IMR-90 (cell line): ENCODE results near the gene OR4F29. TPM values are rescaled to one million over a fixed set of nuclear protein-coding genes. Genes with fewer than 3 reads are reported as not detected.
"Not testable (repeated sequence)": the region's sequence is repeated elsewhere in the genome, so short reads cannot be mapped to it uniquely, and the experiment has no call there.

Experiments used
- ATAC-seq: fragments of 200-7000 bp; cut with Tn5 transposase; 2 replicates; pipeline ENCODE4 v1.9.1; 2020; ENCODE audit warnings: low read depth, mild to moderate bottlenecking, moderate library complexity
- Bru-seq: library from RNA; stranded (reverse); fragments of 400-500 nt; gene quantifications from one replicate; lab custom pipeline; 2021; lab: Mats Ljungman, UMichigan
- BruChase-seq, 2 experiments: library from RNA; stranded (reverse); fragments of 400-500 nt; gene quantifications; one replicate each; lab custom pipeline; 2021; lab: Mats Ljungman, UMichigan
- BruUV-seq: library from RNA; stranded (reverse); fragments of 400-500 nt; replicated peaks from 2 replicates; lab custom pipeline; 2021; lab: Mats Ljungman, UMichigan
- CTCF ChIA-PET: fragments of 300-600 bp; formaldehyde crosslinking; extraction: SDS; loops from one replicate; lab custom pipeline; 2021; ENCODE audit warnings: antibody characterized with exemption; lab: Yijun Ruan, JAX
- POLR2A ChIA-PET: fragments of 300-600 bp; sonication (Branson Sonifier 250); formaldehyde crosslinking; loops from one replicate; lab custom pipeline; 2022; ENCODE audit warnings: antibody characterized with exemption; ENCODE audit not compliant: unreplicated experiment; lab: Charles Lee
- DNase-seq: peaks from one replicate; pipeline ENCODE4 v3.0.0; 2013
- H2AFZ ChIP-seq: replicated peaks from 2 replicates; pipeline ENCODE3; 2013; ENCODE audit warnings: low read length, mild to moderate bottlenecking; ENCODE audit not compliant: poor library complexity
- H2AK5ac ChIP-seq: 2 replicates; pipeline ENCODE4 v1.6.1; 2013; ENCODE audit warnings: low read depth, low read length, inconsistent platforms
- H2AK9ac ChIP-seq: replicated peaks from 2 replicates; pipeline ENCODE3; 2013; ENCODE audit warnings: mild to moderate bottlenecking, low read depth, low read length, moderate library complexity; ENCODE audit not compliant: poor library complexity
- H2BK120ac ChIP-seq: 2 replicates; pipeline ENCODE4 v1.6.1; 2013; ENCODE audit warnings: low read depth, low read length, inconsistent platforms
- H2BK15ac ChIP-seq: 3 replicates; pipeline ENCODE4 v1.6.1; 2013; ENCODE audit warnings: low read depth, low read length, inconsistent platforms
- H2BK20ac ChIP-seq: 2 replicates; pipeline ENCODE4 v1.6.1; 2013; ENCODE audit warnings: low read depth, mild to moderate bottlenecking, inconsistent platforms, low read length, moderate library complexity
- H2BK5ac ChIP-seq: 2 replicates; pipeline ENCODE4 v1.6.1; 2013; ENCODE audit warnings: mild to moderate bottlenecking, low read depth, low read length, inconsistent platforms; ENCODE audit not compliant: poor library complexity, severe bottlenecking
- H3K14ac ChIP-seq: replicated peaks from 2 replicates; pipeline ENCODE4 v1.6.1; 2013; ENCODE audit warnings: low read depth, low read length, inconsistent platforms
- H3K18ac ChIP-seq: 2 replicates; pipeline ENCODE4 v1.6.1; 2013; ENCODE audit warnings: low read depth, low read length, control low read depth
- H3K23ac ChIP-seq: 2 replicates; pipeline ENCODE4 v1.6.1; 2013; ENCODE audit warnings: low read depth, low read length, inconsistent platforms
- H3K27ac ChIP-seq: 2 replicates; pipeline ENCODE4 v1.5.1; 2013; ENCODE audit warnings: mild to moderate bottlenecking, control low read depth, low read length; ENCODE audit not compliant: insufficient read depth
- H3K27me3 ChIP-seq: 2 replicates; pipeline ENCODE4 v1.6.1; 2013; ENCODE audit warnings: low read length; ENCODE audit not compliant: control insufficient read depth, insufficient read depth
- H3K36me3 ChIP-seq: 2 replicates; pipeline ENCODE4 v1.6.1; 2013; ENCODE audit warnings: low read length, mixed read lengths; ENCODE audit not compliant: control insufficient read depth, insufficient read depth
- H3K4ac ChIP-seq: 2 replicates; pipeline ENCODE4 v1.6.1; 2013; ENCODE audit warnings: low read depth, low read length, inconsistent platforms
- H3K4me1 ChIP-seq: 2 replicates; pipeline ENCODE4 v1.6.1; 2013; ENCODE audit warnings: low read length, mixed read lengths; ENCODE audit not compliant: control insufficient read depth, insufficient read depth
- H3K4me2 ChIP-seq: 2 replicates; pipeline ENCODE4 v1.6.1; 2013; ENCODE audit warnings: low read depth, mild to moderate bottlenecking, control low read depth, low read length, moderate library complexity
- H3K4me3 ChIP-seq: 2 replicates; pipeline ENCODE4 v1.5.1; 2013; ENCODE audit warnings: low read depth, mild to moderate bottlenecking, control low read depth, low read length, moderate library complexity; ENCODE audit not compliant: insufficient read depth
- H3K56ac ChIP-seq: 2 replicates; pipeline ENCODE4 v1.6.1; 2013; ENCODE audit warnings: low read length, inconsistent platforms; ENCODE audit not compliant: insufficient read depth; ENCODE audit errors: extremely low read depth
- H3K79me1 ChIP-seq, 2 experiments: 2 replicates each; pipeline ENCODE4 v1.6.1; 2013; ENCODE audit warnings: low read length in 2 of 2, inconsistent platforms in 1 of 2, low read depth in 1 of 2
- H3K9ac ChIP-seq: 2 replicates; pipeline ENCODE4 v1.6.1; 2013; ENCODE audit warnings: low read depth, low read length, control low read depth
- H3K9me1 ChIP-seq: 2 replicates; pipeline ENCODE4 v1.6.1; 2013; ENCODE audit warnings: low read length, inconsistent platforms; ENCODE audit not compliant: insufficient read depth
- H3K9me3 ChIP-seq: 2 replicates; pipeline ENCODE4 v1.6.1; 2013; ENCODE audit warnings: low read length; ENCODE audit not compliant: control insufficient read depth, insufficient read depth
- H4K20me1 ChIP-seq: 2 replicates; pipeline ENCODE4 v1.6.1; 2013; ENCODE audit warnings: low read length, inconsistent platforms; ENCODE audit not compliant: insufficient read depth
- H4K5ac ChIP-seq: 2 replicates; pipeline ENCODE4 v1.6.1; 2013; ENCODE audit warnings: mild to moderate bottlenecking, low read depth, low read length, control low read depth
- H4K8ac ChIP-seq, 2 experiments: 2 replicates each; pipeline ENCODE4 v1.6.1; 2013; ENCODE audit warnings: low read depth in 2 of 2, low read length in 2 of 2, control low read depth in 1 of 2, inconsistent platforms in 1 of 2
- H4K91ac ChIP-seq: 2 replicates; pipeline ENCODE4 v1.6.1; 2013; ENCODE audit warnings: low read depth, low read length, inconsistent platforms; ENCODE audit not compliant: insufficient read depth
- dilution Hi-C: fragments of 300-500 bp; cut with HindIII; formaldehyde crosslinking; loops from one replicate; pipeline ENCODE4 v1.14.3; 2018; ENCODE audit warnings: low sequenced_read_pairs; ENCODE audit not compliant: unreplicated experiment
- in situ Hi-C: fragments of 300-500 bp; cut with MboI; formaldehyde crosslinking; loops from 3 replicates; pipeline ENCODE4 v1.14.3; 2019; ENCODE audit warnings: low sequenced_read_pairs, inconsistent platforms, mixed read lengths
- intact Hi-C: fragments of 100-400 bp; cut with micrococcal nuclease; formaldehyde crosslinking; loops from 2 replicates; pipeline ENCODE4 v1.10.0; 2022
- long read RNA-seq: library from polyadenylated mRNA; unstranded; transcript quantifications from one replicate; pipeline ENCODE4 v2.0.0, GENCODE V29; 2021; ENCODE audit not compliant: unreplicated experiment
- polyA plus RNA-seq, 3 experiments: library from polyadenylated mRNA; depleted of rRNA; stranded (reverse); fragments of >200 nt; gene quantifications; 2 replicates each; pipeline ENCODE4 v1.2.3, GENCODE V29; 2012; ENCODE audit warnings: low replicate concordance in 1 of 3
- total RNA-seq: library from RNA; depleted of rRNA; stranded (reverse); fragments of >200 nt; gene quantifications from 2 replicates; pipeline ENCODE4 v1.2.3, GENCODE V29; 2012; rRNA removed

The OR4F29 gene
- total RNA-seq (not detected in 2 replicates), polyA plus RNA-seq (2012; rRNA removed) (not detected in 2 replicates), Bru-seq, nascent RNA (not detected), BruChase-seq, experiment 1, labeled RNA remaining after a 6-hour chase (not detected), BruChase-seq, experiment 2, labeled RNA remaining after a 2-hour chase (not detected)
- polyA plus RNA-seq (2012; cell fraction: cytosol; rRNA removed) = not detected in 2 replicates
- polyA plus RNA-seq (2012; cell fraction: nucleus; rRNA removed; ENCODE audit: low replicate concordance) = not detected in 2 replicates
- long read RNA-seq = 0 reads

- H4K5ac ChIP-seq, H2BK120ac ChIP-seq, DNase-seq, H4K91ac ChIP-seq, H3K9me1 ChIP-seq, H3K4me2 ChIP-seq, H3K9me3 ChIP-seq, H2BK5ac ChIP-seq, H2BK20ac ChIP-seq, CTCF ChIA-PET, H2AK5ac ChIP-seq, H3K23ac ChIP-seq, BruUV-seq, H3K4me3 ChIP-seq, H3K79me1 ChIP-seq, H3K56ac ChIP-seq, ATAC-seq, H3K4me1 ChIP-seq, H2AFZ ChIP-seq, H3K36me3 ChIP-seq, dilution Hi-C loops, H3K18ac ChIP-seq, H4K8ac ChIP-seq, H4K20me1 ChIP-seq, H3K27me3 ChIP-seq, in situ Hi-C loops, intact Hi-C loops, H3K14ac ChIP-seq, H3K4ac ChIP-seq, POLR2A ChIA-PET, H2BK15ac ChIP-seq, H3K27ac ChIP-seq, H2AK9ac ChIP-seq, H3K9ac ChIP-seq: not testable (repeated sequence)
Measured at GRCh38 chr1:451578-451977, at the start of gene OR4F29. TSS of gene OR4F29 (minus strand) at chr1:451678. CDS start at chr1:451678, 0 bp downstream.

Other genes starting within 250 kb of the OR4F29 start
- gene OR4F16, start 235.0 kb upstream of the OR4F29 start, total RNA-seq = not detected in 2 replicates
- not detected in 2 replicates for gene OR4F16, start 235.0 kb upstream of the OR4F29 start, polyA plus RNA-seq (2012; rRNA removed)